HG02678 (cell line): ENCODE measurements around the gene MRPL10.

Experiments
- ATAC-seq: cut with Tn5 transposase; IDR thresholded peaks from one replicate; pipeline ENCODE4 v1.9.1; 2021; ENCODE audit warnings: mild to moderate bottlenecking, moderate library complexity; ENCODE audit not compliant: unreplicated experiment

Gene MRPL10

GRCh38 chr17:47815106-47815918 is 16.0 kb downstream of the MRPL10 start:
- ATAC-seq, result no peak

DNA sequence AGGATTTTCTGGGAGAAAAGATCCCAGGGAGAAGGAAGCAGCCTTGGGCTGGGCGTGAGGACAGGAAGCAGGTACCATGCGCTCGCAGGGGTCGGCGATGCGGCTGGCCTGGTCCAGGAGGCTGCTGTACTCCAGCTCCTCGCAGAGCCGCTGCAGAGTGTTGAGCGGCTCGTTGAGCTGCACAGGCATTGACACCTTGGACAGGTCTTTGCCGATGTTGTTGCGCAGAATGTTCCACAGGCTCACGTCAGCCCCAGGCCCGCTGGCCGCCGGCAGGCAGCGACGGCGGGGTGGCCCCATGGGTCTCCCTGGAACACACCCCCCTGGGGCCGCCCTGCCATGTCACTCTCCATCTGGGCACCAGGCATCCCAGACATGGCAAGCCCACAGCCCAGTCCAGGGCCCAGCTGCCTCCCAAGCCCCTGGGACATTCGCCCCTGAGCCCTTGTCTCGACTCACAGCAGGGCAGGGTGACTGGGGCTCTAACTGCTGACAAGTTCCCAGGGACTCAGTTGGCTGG is 17.8 kb downstream of the MRPL10 start:
- ATAC-seq, result no peak

DNA sequence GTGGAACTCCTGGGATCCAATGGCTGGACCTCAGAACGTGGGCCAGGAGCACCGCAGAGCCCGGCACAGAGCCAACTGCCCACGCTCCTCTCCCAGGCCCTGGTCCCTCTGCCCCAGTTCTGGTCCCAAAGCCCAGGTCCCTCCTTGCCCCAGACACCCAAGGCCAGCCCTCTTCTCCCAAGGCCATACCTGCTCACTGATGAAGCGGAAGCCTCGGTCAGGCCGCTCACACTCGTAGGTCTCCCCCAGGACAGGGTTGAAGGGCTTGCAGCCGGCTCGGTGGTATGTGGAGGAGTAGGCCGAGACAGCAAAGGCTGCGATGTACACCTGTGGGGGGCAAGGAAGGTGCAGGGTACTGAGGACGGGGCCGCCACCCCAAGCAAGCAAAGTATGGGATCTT is 18.3 kb downstream of the MRPL10 start:
- ATAC-seq, result no peak

GRCh38 chr17:47812146-47812920 is 19.0 kb downstream of the MRPL10 start:
- ATAC-seq, result no peak

DNA sequence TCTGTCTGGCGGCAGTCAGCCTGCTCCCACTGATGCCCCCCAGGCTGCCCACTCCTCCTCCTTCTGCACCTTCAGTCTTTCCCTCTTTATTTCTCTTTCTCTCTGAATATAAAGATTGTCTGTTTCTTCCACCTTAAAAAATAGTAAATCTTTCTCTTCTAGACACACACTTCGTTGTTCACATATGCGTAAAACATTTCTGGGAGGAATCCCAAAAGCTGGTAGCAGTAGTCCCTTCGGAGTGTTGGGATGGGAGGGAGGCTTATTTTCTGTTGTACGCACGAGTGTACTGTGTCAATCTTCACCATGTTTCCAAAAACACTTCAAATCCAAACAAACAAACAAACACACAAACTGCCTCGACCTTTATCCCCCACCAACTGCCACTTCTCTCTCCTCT is 19.6 kb downstream of the MRPL10 start:
- no peak for ATAC-seq

DNA sequence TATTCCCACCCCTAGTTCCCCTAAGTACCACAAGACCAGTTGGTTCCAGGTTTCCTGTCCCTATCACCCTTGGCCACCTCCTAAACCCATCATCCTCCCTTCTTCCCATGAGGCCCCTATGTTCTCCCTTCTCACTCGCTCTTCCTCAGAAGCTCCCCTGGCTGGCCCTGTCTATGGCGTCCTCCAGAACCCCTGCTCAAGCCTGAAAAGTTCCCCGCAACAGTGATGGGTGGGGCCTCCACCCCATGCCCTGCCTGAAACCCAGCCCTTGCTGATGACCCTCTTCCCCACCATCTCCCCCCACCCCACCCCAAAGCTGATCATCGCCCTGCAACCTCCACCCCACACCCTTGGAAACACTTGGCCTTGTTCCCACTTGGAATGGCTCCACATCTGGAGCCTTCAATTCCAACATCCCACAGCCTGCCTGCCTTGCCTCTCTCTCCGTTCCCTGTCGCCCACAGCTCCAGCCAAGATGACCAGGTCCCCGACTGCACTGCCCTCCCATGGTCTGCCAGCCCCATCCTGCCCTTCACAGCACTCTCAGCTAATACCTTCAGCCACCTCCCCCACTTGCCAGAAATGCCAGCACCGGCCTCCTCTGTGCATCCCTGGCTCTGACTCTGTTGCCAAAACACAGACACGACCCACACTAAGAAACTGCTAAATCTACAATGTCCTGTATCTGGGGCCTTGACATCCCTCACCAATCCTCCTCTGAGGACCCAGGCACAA is 20.3 kb downstream of the MRPL10 start:
- ATAC-seq, result no peak

GRCh38 chr17:47810200-47810821 is 21.0 kb downstream of the MRPL10 start:
- no peak for ATAC-seq

DNA sequence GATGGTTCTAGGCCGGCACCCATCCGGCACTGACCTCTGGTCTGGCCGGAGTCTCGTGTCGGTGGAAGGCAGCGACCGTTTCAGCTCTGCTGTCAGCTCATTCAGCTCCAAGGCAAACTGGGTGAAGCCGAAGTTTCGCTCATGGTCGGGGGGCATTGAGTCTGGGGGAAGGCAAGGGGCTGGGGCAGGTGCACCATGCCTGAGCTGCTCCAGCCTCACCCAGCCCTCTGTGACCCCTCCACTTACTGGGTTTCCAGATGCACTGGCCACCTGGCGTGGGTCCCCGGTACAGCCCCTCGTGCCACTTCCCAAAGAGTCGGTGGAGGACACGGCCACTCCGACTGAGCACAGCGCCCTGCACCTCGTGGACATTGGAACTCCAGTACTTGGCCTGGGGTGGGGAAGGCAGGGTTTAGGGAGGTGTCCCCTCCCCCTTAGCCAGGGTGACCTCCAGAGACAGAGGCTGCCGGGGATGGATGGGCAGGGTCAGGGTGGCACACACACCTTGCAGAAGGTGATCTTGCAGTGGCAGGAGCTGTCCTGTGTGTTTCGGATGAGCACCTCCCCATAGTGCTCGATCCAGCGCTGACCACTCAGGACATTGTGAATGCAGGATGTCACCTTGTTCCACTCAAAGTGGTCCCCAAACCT is 22.4 kb downstream of the MRPL10 start:
- ATAC-seq, result no peak

- ATAC-seq, result no peak
Observed at GRCh38 chr17:47808036-47808829, 23.1 kb downstream of the MRPL10 start.

GRCh38 chr17:47807421-47807820 is 23.9 kb downstream of the MRPL10 start:
- no peak for ATAC-seq

DNA sequence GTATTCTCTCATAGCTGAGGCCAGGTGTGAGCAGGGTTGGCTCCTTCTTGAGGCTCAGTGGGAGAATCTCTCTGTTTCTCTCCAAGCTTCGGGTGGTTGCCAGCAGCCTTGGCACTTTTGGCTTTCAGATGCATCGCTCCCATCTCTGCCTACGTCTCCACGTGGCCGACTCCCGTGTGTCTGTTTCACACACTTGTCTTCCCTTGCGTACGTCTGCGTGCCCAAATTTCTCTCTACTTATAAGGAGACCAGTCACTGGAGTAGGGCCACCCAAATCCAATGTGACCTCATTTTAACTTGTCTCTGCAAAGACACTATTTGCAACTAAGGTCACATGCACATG is 24.5 kb downstream of the MRPL10 start:
- no peak for ATAC-seq

DNA sequence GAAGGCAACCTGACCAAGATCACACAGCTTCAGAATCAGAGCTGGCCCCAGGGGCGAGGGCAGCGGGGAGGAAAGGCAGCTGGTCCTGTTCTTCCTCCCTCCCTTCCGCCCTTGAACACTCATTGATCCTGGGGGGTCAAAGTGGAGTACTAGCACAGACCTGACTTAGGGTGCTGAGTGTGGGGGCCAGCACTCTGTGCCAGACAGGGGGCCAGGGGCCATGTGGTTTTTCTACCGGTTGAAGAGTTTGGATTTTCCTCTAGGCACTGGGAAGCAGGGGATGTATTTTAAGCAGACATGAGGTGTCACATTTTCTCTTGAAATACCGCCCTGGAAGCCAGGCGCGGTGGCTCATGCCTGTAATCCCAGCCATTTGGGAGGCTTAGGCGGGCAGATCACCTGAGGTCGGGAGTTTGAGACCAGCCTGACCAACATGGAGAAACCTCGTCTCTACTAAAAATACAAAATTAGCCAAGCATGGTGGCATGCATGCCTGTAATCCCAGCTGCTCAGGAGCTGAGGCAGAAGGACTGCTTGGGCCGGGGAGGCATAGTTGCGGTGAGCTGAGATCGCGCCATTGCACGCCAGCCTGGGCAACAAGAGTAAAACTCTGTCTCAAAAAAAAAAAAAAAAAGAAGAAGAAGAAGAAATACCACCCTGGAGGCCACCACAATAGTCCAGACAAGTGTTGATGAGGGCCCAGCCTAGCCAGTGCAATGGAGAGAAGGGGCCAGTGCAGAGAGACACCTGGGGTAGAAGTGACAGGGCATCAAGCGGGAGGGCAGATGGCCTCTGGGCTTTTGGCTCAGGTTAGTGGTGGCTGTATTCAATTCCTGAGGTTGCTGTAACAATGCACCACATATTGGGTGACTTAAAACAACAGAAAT is 25.1 kb downstream of the MRPL10 start:
- ATAC-seq, result no peak

DNA sequence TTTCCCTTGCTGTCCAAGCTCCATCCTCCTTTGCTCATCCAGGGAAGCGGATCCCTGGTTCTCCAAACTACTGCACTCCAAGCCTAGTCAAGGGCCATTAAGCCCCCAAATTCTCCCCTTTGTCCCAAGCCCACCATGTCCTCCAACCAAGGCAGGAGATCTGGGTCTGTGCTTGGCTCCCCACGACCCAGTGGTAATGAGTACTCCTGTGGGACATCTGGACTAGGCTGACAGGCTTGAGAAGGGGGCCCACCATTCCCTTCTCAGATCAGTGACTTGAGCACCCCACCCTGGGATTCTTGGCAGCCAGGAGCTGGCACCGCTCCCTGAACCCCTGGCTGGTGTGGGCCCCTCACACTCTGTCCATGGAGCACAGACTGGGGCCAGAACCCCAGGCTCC is 26.9 kb downstream of the MRPL10 start:
- no peak for ATAC-seq

DNA sequence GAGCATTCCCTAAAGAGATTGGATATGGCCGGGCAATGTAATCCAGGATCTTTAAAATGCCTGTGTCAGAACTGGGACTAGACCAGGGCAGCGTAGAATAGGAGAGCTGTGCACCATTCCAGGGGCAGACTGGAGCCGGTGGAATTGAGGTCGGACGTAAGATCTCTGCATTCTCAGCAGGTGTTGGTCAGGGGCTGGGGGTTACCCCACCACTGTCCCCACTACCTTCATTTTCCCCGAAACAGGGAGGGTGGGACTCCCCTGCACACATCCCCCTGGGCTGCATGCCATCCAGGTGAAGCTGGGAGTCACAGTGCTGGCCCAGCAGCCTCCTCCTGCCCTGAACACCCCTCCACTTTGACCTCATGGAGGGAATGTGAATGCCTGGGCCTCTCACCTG is 27.6 kb downstream of the MRPL10 start:
- ATAC-seq, result no peak

DNA sequence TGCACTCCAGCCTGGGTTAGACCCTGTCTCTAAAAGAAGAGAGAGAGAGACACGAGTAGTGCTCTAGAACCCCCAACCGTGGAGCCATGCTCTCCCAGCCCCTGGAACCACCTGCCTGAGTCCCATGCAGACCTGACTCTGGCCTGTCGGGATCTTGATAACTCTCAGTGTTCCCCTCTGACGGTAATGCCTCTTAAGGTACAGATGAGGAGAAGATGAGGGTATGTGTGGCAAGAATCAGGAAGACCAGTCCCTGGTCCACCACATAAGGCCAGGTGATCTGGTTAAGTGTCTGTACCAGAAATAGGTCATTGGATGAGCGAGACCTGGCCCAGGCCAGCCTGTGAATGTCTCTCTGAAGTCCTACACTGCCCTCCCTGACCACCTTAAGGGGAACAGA is 28.1 kb downstream of the MRPL10 start:
- ATAC-seq, result no peak

DNA sequence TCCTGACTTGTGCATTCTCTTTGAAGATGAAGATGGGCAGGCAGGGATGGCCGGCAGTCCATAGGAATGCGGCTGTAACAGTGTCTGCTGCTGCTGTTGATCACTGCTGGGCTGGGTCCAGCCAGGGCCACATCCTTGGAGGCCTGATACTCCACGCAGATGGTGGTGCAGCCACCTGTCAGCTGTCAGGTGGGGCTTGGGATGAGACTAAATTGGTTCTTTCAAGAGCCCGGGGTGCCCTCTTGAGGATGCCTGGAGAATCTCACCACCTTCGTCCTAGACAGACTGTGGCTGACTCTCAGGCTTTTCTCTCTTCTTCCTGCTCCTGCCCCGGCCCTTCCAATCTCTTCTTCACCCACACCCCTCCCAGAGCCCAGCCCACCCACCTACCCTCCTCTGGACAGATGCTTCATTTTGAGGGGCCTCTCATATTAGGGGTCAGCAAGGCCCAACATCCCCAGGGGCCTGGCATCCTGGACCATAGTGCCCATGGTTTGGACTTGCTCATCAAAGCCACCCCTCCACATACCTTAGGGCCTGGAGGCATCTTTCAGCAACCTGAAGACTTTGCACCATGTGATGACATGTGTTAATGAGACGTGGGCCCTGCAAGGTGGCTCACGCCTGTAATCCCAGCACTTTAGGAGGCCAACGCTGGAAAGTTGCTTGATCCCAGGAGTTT is 28.9 kb downstream of the MRPL10 start:
- peak; percentile 62 for ATAC-seq

DNA sequence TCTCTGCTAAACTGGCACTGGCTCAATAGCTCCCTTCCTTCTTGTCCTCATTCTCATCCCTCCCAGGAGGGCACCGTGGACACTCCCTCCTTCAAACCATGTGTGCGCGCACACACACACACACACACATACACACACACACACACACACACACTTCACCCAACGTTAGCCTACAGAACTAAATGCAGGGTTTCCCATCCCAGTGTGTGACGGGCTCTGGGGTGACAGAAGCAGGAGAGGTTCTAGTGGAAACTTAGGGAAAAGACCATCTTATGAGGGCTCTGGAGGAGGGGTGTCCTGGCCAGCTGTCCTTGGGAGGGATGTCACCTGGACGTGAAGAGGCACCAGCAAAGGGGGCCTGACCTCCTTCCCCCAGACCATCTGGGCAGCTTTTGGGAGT is 29.4 kb downstream of the MRPL10 start:
- no peak for ATAC-seq

DNA sequence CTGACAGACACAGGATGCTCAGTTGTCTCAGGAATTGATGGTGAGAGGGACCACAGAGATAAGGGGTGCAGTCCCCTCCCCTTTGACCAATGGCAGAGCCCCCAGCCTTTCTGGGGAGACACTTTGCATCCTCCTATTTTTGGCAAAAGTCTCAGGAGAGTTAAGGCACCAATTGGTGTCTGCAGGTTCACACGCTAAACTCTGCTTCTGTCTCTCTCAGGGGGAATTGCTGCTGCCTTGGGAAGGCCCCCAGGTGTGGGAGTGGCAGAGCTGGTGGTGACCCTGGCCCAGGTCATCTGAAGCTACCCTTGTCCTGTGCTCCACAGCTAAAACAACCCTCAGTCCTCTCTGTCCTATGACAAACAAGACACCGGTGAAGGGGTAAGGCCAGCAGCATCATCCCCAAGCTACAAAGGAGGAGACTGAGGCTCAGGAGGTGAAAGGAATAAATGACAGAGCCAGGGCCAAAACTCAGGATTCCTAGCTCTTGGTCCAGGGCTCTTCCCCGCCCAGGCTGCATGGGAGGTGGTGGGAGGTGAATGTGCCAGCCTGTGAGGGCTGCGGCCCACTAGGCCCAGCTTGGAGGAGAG is 30.1 kb downstream of the MRPL10 start:
- ATAC-seq, result no peak
